ENCODE results near the gene CFAP221. TPM values are rescaled to one million over a fixed set of nuclear protein-coding genes. Genes with fewer than 3 reads are reported as not detected.

CFAP221 gene
- total and polyA plus RNA-seq, 10 of the 15 experiments (the other 5 are each of a cell fraction or from before 2014, with no cell fraction given), result not detected

DNA sequence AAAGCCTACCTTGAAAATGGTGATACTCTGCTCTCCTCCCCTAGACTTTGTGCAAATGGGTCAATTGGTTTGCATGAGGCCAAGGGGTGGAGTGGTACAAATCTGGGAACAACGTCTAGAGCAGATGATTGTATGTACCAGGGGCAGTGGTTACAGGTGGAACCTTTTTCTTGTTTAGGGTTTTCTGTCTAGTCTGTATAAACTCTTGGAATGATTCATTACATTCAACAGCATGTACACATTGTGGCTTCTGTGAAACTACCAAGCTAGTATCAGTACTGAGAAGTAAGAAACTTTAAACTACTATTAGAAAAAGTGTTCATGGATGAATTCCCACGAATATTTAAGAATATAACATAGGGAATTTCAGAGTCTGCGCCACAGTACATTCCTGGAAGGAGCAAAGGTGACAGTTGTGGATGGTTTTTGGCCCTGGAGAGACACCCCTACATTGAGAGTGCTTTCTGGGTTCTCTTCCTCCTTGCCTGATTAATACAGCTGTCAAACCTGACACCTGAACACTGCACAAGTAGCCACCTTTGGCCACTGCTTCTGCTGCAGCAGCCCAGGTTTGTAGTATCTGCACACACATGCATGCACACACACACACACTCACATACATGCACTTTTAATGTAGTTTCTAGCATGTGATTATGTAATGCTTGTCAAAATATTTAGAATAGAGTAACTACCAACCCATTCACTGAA, 30.0 kb downstream of the CFAP221 start (continued):
- TF ChIP-seq, protein P1, sequence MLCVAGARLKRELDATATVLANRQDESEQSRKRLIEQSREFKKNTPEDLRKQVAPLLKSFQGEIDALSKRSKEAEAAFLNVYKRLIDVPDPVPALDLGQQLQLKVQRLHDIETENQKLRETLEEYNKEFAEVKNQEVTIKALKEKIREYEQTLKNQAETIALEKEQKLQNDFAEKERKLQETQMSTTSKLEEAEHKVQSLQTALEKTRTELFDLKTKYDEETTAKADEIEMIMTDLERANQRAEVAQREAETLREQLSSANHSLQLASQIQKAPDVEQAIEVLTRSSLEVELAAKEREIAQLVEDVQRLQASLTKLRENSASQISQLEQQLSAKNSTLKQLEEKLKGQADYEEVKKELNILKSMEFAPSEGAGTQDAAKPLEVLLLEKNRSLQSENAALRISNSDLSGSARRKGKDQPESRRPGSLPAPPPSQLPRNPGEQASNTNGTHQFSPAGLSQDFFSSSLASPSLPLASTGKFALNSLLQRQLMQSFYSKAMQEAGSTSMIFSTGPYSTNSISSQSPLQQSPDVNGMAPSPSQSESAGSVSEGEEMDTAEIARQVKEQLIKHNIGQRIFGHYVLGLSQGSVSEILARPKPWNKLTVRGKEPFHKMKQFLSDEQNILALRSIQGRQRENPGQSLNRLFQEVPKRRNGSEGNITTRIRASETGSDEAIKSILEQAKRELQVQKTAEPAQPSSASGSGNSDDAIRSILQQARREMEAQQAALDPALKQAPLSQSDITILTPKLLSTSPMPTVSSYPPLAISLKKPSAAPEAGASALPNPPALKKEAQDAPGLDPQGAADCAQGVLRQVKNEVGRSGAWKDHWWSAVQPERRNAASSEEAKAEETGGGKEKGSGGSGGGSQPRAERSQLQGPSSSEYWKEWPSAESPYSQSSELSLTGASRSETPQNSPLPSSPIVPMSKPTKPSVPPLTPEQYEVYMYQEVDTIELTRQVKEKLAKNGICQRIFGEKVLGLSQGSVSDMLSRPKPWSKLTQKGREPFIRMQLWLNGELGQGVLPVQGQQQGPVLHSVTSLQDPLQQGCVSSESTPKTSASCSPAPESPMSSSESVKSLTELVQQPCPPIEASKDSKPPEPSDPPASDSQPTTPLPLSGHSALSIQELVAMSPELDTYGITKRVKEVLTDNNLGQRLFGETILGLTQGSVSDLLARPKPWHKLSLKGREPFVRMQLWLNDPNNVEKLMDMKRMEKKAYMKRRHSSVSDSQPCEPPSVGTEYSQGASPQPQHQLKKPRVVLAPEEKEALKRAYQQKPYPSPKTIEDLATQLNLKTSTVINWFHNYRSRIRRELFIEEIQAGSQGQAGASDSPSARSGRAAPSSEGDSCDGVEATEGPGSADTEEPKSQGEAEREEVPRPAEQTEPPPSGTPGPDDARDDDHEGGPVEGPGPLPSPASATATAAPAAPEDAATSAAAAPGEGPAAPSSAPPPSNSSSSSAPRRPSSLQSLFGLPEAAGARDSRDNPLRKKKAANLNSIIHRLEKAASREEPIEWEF (IDR thresholded peaks at IDR 0.05; ENCODE audit: insufficient replicate concordance, low read depth, low read length), result no peak
- TF ChIP-seq NFYB (IDR thresholded peaks at IDR 0.05; ENCODE audit: insufficient read depth, low read depth, low read length) (no peak), EZH2 (IDR thresholded peaks at IDR 0.05; ENCODE audit: borderline replicate concordance, control insufficient read depth, low read depth, low read length) (no peak), BRCA1 (IDR thresholded peaks at IDR 0.05; ENCODE audit: low read depth, low read length) (no peak), IKZF1 (conservative IDR thresholded peaks at IDR 0.05) (peak; percentile 38), FOXM1 (IDR thresholded peaks at IDR 0.05; ENCODE audit: low read depth, low read length) (no peak), HCFC1 (IDR thresholded peaks at IDR 0.05; ENCODE audit: low read length) (no peak), POLR2AphosphoS2 (IDR thresholded peaks at IDR 0.05; ENCODE audit: low read depth, low read length) (no peak), ZNF384 (IDR thresholded peaks at IDR 0.05; ENCODE audit: borderline replicate concordance, low read depth, low read length) (no peak), MTA2 (IDR thresholded peaks at IDR 0.05; ENCODE audit: low read depth) (peak; percentile 30; the same call in 1 of the 2 replicates), EED (IDR thresholded peaks at IDR 0.05; ENCODE audit: low read depth) (0 out of 2 replicates have a peak, but pooled peaks have one; percentile 26), ATF7 (IDR thresholded peaks at IDR 0.05; ENCODE audit: low read depth) (no peak), CHD4 (IDR thresholded peaks at IDR 0.05) (no peak), SUZ12 (IDR thresholded peaks at IDR 0.05; ENCODE audit: unreplicated experiment) (no peak), KLF5 (IDR thresholded peaks at IDR 0.05; ENCODE audit: partially characterized antibody) (no peak), SREBF1 (IDR thresholded peaks at IDR 0.05; ENCODE audit: low read length) (no peak), SMC3 (IDR thresholded peaks at IDR 0.05; ENCODE audit: borderline replicate concordance, low read length) (no peak)
- TF ChIP-seq, protein P2, sequence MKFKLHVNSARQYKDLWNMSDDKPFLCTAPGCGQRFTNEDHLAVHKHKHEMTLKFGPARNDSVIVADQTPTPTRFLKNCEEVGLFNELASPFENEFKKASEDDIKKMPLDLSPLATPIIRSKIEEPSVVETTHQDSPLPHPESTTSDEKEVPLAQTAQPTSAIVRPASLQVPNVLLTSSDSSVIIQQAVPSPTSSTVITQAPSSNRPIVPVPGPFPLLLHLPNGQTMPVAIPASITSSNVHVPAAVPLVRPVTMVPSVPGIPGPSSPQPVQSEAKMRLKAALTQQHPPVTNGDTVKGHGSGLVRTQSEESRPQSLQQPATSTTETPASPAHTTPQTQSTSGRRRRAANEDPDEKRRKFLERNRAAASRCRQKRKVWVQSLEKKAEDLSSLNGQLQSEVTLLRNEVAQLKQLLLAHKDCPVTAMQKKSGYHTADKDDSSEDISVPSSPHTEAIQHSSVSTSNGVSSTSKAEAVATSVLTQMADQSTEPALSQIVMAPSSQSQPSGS (IDR thresholded peaks at IDR 0.05; ENCODE audit: low read length), result peak; percentile 55; the same call in 1 of the 2 replicates
